DMS79 treated with DMSO at 0.1 percent for 48 hours (cell line): ENCODE results near the gene DMD.
"Not testable (repeated sequence)": the region's sequence is repeated elsewhere in the genome, so short reads cannot be mapped to it uniquely, and the experiment has no call there.

Source experiments
- DNase-seq: peaks from one replicate; lab custom pipeline; 2025; lab: John Stamatoyannopoulos, UW

The DMD gene

GRCh38 chrX:32618154-32618553 lies 593.2 kb downstream of the DMD start:
- no peak for DNase-seq

GRCh38 chrX:32614707-32615106 lies 596.6 kb downstream of the DMD start:
- no peak for DNase-seq

GRCh38 chrX:32599156-32599555 lies 612.2 kb downstream of the DMD start:
- DNase-seq, result no peak

GRCh38 chrX:32598707-32599106 lies 612.6 kb downstream of the DMD start:
- no peak for DNase-seq

GRCh38 chrX:32597777-32598176 lies 613.6 kb downstream of the DMD start:
- no peak for DNase-seq

- DNase-seq, result no peak
These were observed 618.6 kb downstream of the DMD start for GRCh38 chrX:32592786-32593185.

GRCh38 chrX:32591589-32591988 lies 619.8 kb downstream of the DMD start:
- DNase-seq, result no peak

- DNase-seq, result no peak
These were observed 628.6 kb downstream of the DMD start for GRCh38 chrX:32582729-32583128.

- no peak for DNase-seq
These were observed 634.5 kb downstream of the DMD start for GRCh38 chrX:32576885-32577284.

- DNase-seq, result no peak
These were observed 638.7 kb downstream of the DMD start for GRCh38 chrX:32572644-32573043.

GRCh38 chrX:32571579-32571978 lies 639.8 kb downstream of the DMD start:
- no peak for DNase-seq

GRCh38 chrX:32562261-32562660 lies 649.1 kb downstream of the DMD start:
- no peak for DNase-seq

GRCh38 chrX:32545101-32545500 lies 666.2 kb downstream of the DMD start:
- DNase-seq, result no peak

GRCh38 chrX:32538554-32538953 lies 672.8 kb downstream of the DMD start:
- DNase-seq, result no peak

GRCh38 chrX:32533848-32534247 lies 677.5 kb downstream of the DMD start:
- DNase-seq, result no peak

GRCh38 chrX:32532262-32532661 lies 679.1 kb downstream of the DMD start:
- DNase-seq, result no peak

GRCh38 chrX:32530802-32531403 lies 680.4 kb downstream of the DMD start:
- no peak for DNase-seq

GRCh38 chrX:32528451-32528850 lies 682.9 kb downstream of the DMD start:
- DNase-seq, result not testable (repeated sequence)

- no peak for DNase-seq
These were observed 686.1 kb downstream of the DMD start for GRCh38 chrX:32525234-32525633.

- DNase-seq, result no peak
These were observed 687.0 kb downstream of the DMD start for GRCh38 chrX:32524385-32524784.

GRCh38 chrX:32520789-32521188 lies 690.6 kb downstream of the DMD start:
- no peak for DNase-seq

GRCh38 chrX:32514986-32515385 lies 696.4 kb downstream of the DMD start:
- no peak for DNase-seq

- DNase-seq, result no peak
These were observed 709.7 kb downstream of the DMD start for GRCh38 chrX:32501606-32502005.

GRCh38 chrX:32496671-32497070 lies 714.7 kb downstream of the DMD start:
- DNase-seq, result no peak

GRCh38 chrX:32495855-32496254 lies 715.5 kb downstream of the DMD start:
- DNase-seq, result no peak
